HepG2 (cell line): ENCODE data around the gene RFX2. TPM values are rescaled to one million over a fixed set of nuclear protein-coding genes. Genes with fewer than 3 reads are reported as not detected.

Experiments
- ATAC-seq: fragments of 200-7000 bp; cut with Tn5 transposase; 3 replicates; pipeline ENCODE4 v1.9.1; 2020; ENCODE audit warnings: mild to moderate bottlenecking, moderate library complexity
- BruUV-seq: library from RNA; stranded (reverse); fragments of 400-500 nt; replicated peaks from 2 replicates; lab custom pipeline; 2021; lab: Mats Ljungman, UMichigan
- CTCF ChIA-PET: fragments of 300-600 bp; formaldehyde crosslinking; extraction: SDS; loops from one replicate; lab custom pipeline; 2021; ENCODE audit warnings: low total read pairs, inconsistent platforms, low intra/inter-chr PET ratio; lab: Yijun Ruan, JAX
- POLR2A ChIA-PET: fragments of 350-600 bp; sonication (Branson Sonifier 250); formaldehyde crosslinking; loops from one replicate; lab custom pipeline; 2020; ENCODE audit warnings: antibody characterized with exemption, inconsistent platforms; lab: Yijun Ruan, JAX
- DNase-seq: peaks from one replicate; pipeline ENCODE4 v3.0.0-alpha.2; 2015; ENCODE audit warnings: low spot score
- FAIRE-seq: peaks from 3 replicates; lab custom pipeline; 2011; peaks lifted over from hg19 to GRCh38; lab: Jason Lieb, UNC
- H2AFZ ChIP-seq: one replicate; pipeline ENCODE4 v1.6.1; 2011; ENCODE audit warnings: low read length, inconsistent platforms
- H3K27ac ChIP-seq: fragments of 300-600 bp; 3 replicates; pipeline ENCODE4 v1.8.0; 2011; ENCODE audit warnings: mixed run types, mild to moderate bottlenecking, mixed read lengths, low read length, inconsistent platforms; ENCODE audit not compliant: insufficient read depth; ENCODE audit errors: extremely low read length
- H3K27me3 ChIP-seq, 2 experiments: fragments of 200-600 bp in 1 of 2; 2 replicates in 1 of 2; 3 replicates in 1 of 2; pipeline versions ENCODE4 v1.6.0 to v1.8.0; 2011; ENCODE audit warnings: low read length in 2 of 2, mild to moderate bottlenecking in 2 of 2, moderate library complexity in 2 of 2, inconsistent platforms in 1 of 2; ENCODE audit not compliant: insufficient read depth in 2 of 2, control insufficient read depth in 1 of 2
- H3K36me3 ChIP-seq, 2 experiments: fragments of 200-600 bp in 1 of 2; replicated peaks in 1 of 2; 2 replicates in 1 of 2; 3 replicates in 1 of 2; pipeline versions ENCODE4 v1.5.1 to v1.8.0; 2011; ENCODE audit warnings: low read length in 2 of 2, inconsistent platforms in 1 of 2; ENCODE audit not compliant: insufficient read depth in 2 of 2, control insufficient read depth in 1 of 2
- H3K4me1 ChIP-seq: 2 replicates; pipeline ENCODE4 v1.5.1; 2012; ENCODE audit warnings: low read length, inconsistent platforms; ENCODE audit not compliant: insufficient read depth
- H3K4me2 ChIP-seq: 2 replicates; pipeline ENCODE4 v1.6.0; 2011; ENCODE audit warnings: low read depth, low read length, inconsistent platforms
- H3K4me3 ChIP-seq, 3 experiments: fragments of 200-600 bp in 1 of 3; sonication (generic), shearing (Covaris generic) in 1 of 3; replicated peaks in 1 of 3; 2 replicates each; pipeline ENCODE4 v1.5.1; 2011 to 2016; ENCODE audit warnings: low read length in 3 of 3, inconsistent platforms in 2 of 3, low read depth in 2 of 3, mild to moderate bottlenecking in 2 of 3, control low read depth in 1 of 3, mixed read lengths in 1 of 3; ENCODE audit not compliant: insufficient read depth in 1 of 3
- H3K79me2 ChIP-seq: one replicate; pipeline ENCODE4 v1.6.1; 2011; ENCODE audit warnings: low read length, inconsistent platforms; ENCODE audit not compliant: insufficient read depth
- H3K9ac ChIP-seq: 2 replicates; pipeline ENCODE4 v1.6.0; 2011; ENCODE audit warnings: mild to moderate bottlenecking, low read depth, low read length, inconsistent platforms; ENCODE audit not compliant: insufficient read depth
- H3K9me3 ChIP-seq: 2 replicates; pipeline ENCODE4 v1.5.1; 2012; ENCODE audit warnings: mild to moderate bottlenecking, low read length
- H4K20me1 ChIP-seq: 2 replicates; pipeline ENCODE4 v1.6.0; 2011; ENCODE audit warnings: inconsistent platforms, mild to moderate bottlenecking, low read length, moderate library complexity; ENCODE audit not compliant: insufficient read depth
- CBX5 ChIP-seq: sonication (generic); formaldehyde crosslinking; IDR thresholded peaks from 2 replicates; pipeline ENCODE4 v1.4.0; 2020; ENCODE audit warnings: missing genetic modification reagents, borderline replicate concordance
- DMAP1 ChIP-seq: IDR thresholded peaks from 2 replicates; pipeline ENCODE4 v1.6.1; 2016
- ERF ChIP-seq: IDR thresholded peaks from 2 replicates; pipeline ENCODE4 v1.6.1; 2018; ENCODE audit warnings: missing biosample characterization, missing genetic modification reagents
- HNRNPUL1 ChIP-seq: fragments of 200-400 bp; formaldehyde crosslinking; IDR thresholded peaks from 2 replicates; pipeline ENCODE4 v1.6.1; 2017; ENCODE audit warnings: low read depth, mild to moderate bottlenecking, low read length, moderate library complexity
- HOXA5 ChIP-seq: sonication (generic); formaldehyde crosslinking; IDR thresholded peaks from 2 replicates; pipeline ENCODE4 v1.4.0; 2020; ENCODE audit warnings: missing genetic modification reagents
- MAFF ChIP-seq: IDR thresholded peaks from 2 replicates; pipeline ENCODE4 v1.6.1; 2011; ENCODE audit warnings: low read depth, low read length, improper control_type of control experiment
- NCOA5 ChIP-seq: sonication (generic); formaldehyde crosslinking; IDR thresholded peaks from 2 replicates; pipeline ENCODE4 v1.4.0; 2020; ENCODE audit warnings: missing genetic modification reagents
- POGZ ChIP-seq: sonication (generic); formaldehyde crosslinking; IDR thresholded peaks from 2 replicates; pipeline ENCODE4 v1.4.0; 2020; ENCODE audit warnings: mild to moderate bottlenecking, missing genetic modification reagents
- ZBTB20 ChIP-seq: sonication (generic); formaldehyde crosslinking; IDR thresholded peaks from 2 replicates; pipeline ENCODE4 v1.8.1; 2023; ENCODE audit warnings: missing genetic modification reagents, low read depth, mild to moderate bottlenecking, borderline replicate concordance
- ZNF24 ChIP-seq: fragments of 450-650 bp; IDR thresholded peaks from 2 replicates; pipeline ENCODE4 v1.6.1; 2017; ENCODE audit warnings: antibody characterized with exemption, mild to moderate bottlenecking
- WGBS: methylation state at CpG from one replicate; pipeline ENCODE4 v1.1.6; 2017; ENCODE audit warnings: low lambda C conversion rate; 5-methylcytosine and 5-hydroxymethylcytosine counted together
- in situ Hi-C: cut with HindIII; loops from 2 replicates; pipeline ENCODE4 v1.10.0; 2017; ENCODE audit warnings: low pct_unique_long_range_greater_than_20kb; ENCODE audit not compliant: extremely low pct_ligation_motif_present
- intact Hi-C: fragments of 100-400 bp; cut with micrococcal nuclease; formaldehyde crosslinking; loops from one replicate; pipeline ENCODE4 v1.10.0; 2022; ENCODE audit not compliant: unreplicated experiment
- polyA plus RNA-seq, 8 experiments: library from polyadenylated mRNA; depleted of rRNA in 3 of 8; stranded (reverse) in 7 of 8; unstranded in 1 of 8; fragments of >200 nt; fragmentation: Illumina TruSeq in 4 of 8; extraction: Trizol in 4 of 8; gene quantifications; 2 replicates each; pipeline versions ENCODE4 v1.2.1 to v1.2.3, GENCODE V29; 2011 to 2016; ENCODE audit warnings: low read depth in 4 of 8, missing spikeins in 1 of 8, mixed read lengths in 1 of 8; ENCODE audit not compliant: insufficient read depth in 1 of 8
- total RNA-seq, 5 experiments: library from RNA; depleted of rRNA; stranded (reverse); fragments of >200 nt; fragmentation: Illumina TruSeq; extraction: Trizol; gene quantifications; 2 replicates each; pipeline ENCODE4 v1.2.3, GENCODE V29; 2016; ENCODE audit warnings: low read depth in 1 of 5
- TF ChIP-seq, protein P1 (sequence below): sonication (generic); formaldehyde crosslinking; IDR thresholded peaks from 2 replicates; pipeline ENCODE4 v1.4.0; 2020; ENCODE audit warnings: missing genetic modification reagents
- TF ChIP-seq, protein P2 (sequence below): sonication (generic); formaldehyde crosslinking; IDR thresholded peaks from 2 replicates; pipeline ENCODE4 v1.4.0; 2020; ENCODE audit warnings: missing genetic modification reagents
- TF ChIP-seq, protein P3 (sequence below): sonication (generic); formaldehyde crosslinking; IDR thresholded peaks from 2 replicates; pipeline ENCODE4 v1.4.0; 2020; ENCODE audit warnings: missing genetic modification reagents

RFX2 gene
- total and polyA plus RNA-seq, 2 of the 13 experiments (the other 11 are each of a cell fraction or from before 2014, with no cell fraction given): 2.8 to 3.3 TPM

DNA sequence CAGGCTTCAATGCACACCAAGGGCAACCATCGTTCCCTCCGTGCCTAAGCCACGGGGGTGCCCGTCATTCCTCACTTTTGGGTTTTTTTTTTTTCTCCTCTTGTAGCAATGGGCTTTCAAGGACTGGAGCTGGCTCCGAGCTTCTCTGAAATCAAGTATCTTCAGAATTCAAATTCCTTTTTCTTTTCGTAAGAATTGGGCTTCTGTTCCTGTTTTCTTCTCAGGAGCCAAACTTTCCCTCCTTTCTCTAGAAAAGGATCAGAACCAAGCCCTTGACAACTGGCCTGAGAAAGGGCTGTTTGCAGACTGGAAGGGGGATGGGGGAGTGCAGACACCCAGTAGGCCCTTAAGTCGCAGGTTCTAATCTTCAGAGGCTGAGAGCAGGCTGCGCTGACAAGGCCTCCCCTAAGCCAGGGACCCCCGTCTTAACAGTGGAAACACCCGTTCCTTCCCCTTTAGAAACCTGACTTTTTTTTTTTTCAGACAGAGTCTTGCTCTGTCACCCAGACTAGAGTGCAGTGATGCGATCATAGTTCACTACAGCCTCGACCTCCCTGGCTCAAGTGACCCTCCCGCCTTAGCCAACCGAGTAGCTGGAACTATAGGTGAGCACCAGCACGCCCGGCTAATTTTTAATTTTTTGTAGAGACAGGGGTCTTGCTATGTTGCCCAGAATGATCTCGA is 51.6 kb downstream of the RFX2 start (continued):
- TF ChIP-seq, protein P1, sequence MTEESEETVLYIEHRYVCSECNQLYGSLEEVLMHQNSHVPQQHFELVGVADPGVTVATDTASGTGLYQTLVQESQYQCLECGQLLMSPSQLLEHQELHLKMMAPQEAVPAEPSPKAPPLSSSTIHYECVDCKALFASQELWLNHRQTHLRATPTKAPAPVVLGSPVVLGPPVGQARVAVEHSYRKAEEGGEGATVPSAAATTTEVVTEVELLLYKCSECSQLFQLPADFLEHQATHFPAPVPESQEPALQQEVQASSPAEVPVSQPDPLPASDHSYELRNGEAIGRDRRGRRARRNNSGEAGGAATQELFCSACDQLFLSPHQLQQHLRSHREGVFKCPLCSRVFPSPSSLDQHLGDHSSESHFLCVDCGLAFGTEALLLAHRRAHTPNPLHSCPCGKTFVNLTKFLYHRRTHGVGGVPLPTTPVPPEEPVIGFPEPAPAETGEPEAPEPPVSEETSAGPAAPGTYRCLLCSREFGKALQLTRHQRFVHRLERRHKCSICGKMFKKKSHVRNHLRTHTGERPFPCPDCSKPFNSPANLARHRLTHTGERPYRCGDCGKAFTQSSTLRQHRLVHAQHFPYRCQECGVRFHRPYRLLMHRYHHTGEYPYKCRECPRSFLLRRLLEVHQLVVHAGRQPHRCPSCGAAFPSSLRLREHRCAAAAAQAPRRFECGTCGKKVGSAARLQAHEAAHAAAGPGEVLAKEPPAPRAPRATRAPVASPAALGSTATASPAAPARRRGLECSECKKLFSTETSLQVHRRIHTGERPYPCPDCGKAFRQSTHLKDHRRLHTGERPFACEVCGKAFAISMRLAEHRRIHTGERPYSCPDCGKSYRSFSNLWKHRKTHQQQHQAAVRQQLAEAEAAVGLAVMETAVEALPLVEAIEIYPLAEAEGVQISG (CRISPR knock-in tag): no peak
- TF ChIP-seq ZBTB20: no peak

DNA sequence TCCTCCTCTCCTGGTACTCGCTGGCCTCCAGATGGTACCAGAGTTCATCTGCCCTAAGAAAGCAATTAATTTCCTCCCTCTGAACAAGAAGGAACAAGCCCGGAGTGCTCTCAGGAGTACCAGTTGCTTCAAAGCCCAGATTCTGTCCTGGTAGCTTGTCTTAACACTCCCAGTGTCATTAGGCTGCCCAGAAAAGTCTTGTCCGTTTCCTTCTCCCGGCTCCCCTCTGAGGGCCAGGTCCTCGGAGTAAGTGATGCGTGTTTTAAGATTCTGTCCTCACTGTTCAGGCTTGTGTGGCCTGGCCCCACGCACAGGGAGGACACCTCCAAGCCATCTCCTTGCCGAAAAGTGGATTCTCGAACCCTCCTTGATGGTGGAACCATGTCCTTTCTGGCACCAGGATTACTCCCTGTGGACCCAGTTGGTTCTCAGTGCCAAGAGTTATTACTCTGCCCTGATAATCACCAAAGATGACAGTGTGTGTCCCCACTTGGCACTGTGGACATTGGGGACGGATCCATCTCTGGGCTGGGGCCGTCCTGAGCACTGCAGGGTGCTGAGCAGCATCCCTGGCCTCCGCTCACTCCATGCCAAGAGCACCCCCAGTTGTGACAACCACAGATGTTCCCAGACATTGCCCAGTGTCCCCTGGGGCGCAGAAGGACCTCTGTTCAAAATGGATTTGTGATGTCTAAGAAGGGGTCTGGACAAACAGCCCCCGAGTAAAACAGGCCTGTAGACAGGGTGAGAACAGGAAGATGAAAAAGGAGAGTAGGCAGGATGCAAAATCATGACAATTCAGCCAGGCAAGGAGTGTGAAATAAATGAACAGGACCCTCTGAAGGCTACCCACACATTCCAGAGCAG is 52.4 kb downstream of the RFX2 start:
- Histone ChIP-seq H3K4me1 (peaks cover 24% of the 10 kb centered on the region), H3K27ac (peak overlapping the region; percentile 18), H3K4me3 (no peak overlapping the region), H4K20me1 (no peaks in the 10 kb centered on the region), H3K27me3 (no peaks in the 10 kb centered on the region), H3K9me3 (no peaks in the 10 kb centered on the region), H3K9ac (0 out of 2 replicates have a peak overlapping the region, but pooled peaks have one; percentile 31), H3K36me3 (no peaks in the 10 kb centered on the region), H2AFZ (no peak overlapping the region), H3K79me2 (no peaks in the 10 kb centered on the region), H3K4me2 (peak overlapping the region; percentile 60)
- intact Hi-C loops: no loop called here
- in situ Hi-C loops: no loop called here
- ChIA-PET CTCF (interaction anchor here (1.4 kb wide), 1 partner anchor 10 kb away, joined by 3 read pairs; no protein-coding TSS in a partner anchor), POLR2A (no interaction called here)
- BruUV-seq: no TSS peak
- 74% methylated on average over 13 of the region's 14 CpGs for WGBS
- no peak for ATAC-seq
- TF ChIP-seq HNRNPUL1 (no peak), ERF (CRISPR knock-in tag) (0 out of 2 replicates have a peak, but pooled peaks have one; percentile 10), DMAP1 (CRISPR knock-in tag) (no peak), HOXA5 (CRISPR knock-in tag) (0 out of 2 replicates have a peak, but pooled peaks have one; percentile 21), NCOA5 (CRISPR knock-in tag) (no peak), MAFF (no peak), ZNF24 (no peak), POGZ (no peak), CBX5 (no peak)
- TF ChIP-seq, protein P2, sequence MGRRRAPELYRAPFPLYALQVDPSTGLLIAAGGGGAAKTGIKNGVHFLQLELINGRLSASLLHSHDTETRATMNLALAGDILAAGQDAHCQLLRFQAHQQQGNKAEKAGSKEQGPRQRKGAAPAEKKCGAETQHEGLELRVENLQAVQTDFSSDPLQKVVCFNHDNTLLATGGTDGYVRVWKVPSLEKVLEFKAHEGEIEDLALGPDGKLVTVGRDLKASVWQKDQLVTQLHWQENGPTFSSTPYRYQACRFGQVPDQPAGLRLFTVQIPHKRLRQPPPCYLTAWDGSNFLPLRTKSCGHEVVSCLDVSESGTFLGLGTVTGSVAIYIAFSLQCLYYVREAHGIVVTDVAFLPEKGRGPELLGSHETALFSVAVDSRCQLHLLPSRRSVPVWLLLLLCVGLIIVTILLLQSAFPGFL (CRISPR knock-in tag): no peak
- TF ChIP-seq, protein P3, sequence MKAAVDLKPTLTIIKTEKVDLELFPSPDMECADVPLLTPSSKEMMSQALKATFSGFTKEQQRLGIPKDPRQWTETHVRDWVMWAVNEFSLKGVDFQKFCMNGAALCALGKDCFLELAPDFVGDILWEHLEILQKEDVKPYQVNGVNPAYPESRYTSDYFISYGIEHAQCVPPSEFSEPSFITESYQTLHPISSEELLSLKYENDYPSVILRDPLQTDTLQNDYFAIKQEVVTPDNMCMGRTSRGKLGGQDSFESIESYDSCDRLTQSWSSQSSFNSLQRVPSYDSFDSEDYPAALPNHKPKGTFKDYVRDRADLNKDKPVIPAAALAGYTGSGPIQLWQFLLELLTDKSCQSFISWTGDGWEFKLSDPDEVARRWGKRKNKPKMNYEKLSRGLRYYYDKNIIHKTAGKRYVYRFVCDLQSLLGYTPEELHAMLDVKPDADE (CRISPR knock-in tag): no peak
- DNase-seq: no peak
- no peak for FAIRE-seq
